Limb (tissue), 2 donors: ENCODE results near the gene STYXL1.
"Not testable (repeated sequence)": the region's sequence is repeated elsewhere in the genome, so short reads cannot be mapped to it uniquely, and the experiment has no call there.

Experiments used
- DNase-seq, 2 donors: peaks; one replicate each; pipeline ENCODE4 v3.0.0-alpha.2; 2016; ENCODE audit errors: extremely low spot score in 2 of 2

STYXL1 gene, protein sequence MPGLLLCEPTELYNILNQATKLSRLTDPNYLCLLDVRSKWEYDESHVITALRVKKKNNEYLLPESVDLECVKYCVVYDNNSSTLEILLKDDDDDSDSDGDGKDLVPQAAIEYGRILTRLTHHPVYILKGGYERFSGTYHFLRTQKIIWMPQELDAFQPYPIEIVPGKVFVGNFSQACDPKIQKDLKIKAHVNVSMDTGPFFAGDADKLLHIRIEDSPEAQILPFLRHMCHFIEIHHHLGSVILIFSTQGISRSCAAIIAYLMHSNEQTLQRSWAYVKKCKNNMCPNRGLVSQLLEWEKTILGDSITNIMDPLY

DNA sequence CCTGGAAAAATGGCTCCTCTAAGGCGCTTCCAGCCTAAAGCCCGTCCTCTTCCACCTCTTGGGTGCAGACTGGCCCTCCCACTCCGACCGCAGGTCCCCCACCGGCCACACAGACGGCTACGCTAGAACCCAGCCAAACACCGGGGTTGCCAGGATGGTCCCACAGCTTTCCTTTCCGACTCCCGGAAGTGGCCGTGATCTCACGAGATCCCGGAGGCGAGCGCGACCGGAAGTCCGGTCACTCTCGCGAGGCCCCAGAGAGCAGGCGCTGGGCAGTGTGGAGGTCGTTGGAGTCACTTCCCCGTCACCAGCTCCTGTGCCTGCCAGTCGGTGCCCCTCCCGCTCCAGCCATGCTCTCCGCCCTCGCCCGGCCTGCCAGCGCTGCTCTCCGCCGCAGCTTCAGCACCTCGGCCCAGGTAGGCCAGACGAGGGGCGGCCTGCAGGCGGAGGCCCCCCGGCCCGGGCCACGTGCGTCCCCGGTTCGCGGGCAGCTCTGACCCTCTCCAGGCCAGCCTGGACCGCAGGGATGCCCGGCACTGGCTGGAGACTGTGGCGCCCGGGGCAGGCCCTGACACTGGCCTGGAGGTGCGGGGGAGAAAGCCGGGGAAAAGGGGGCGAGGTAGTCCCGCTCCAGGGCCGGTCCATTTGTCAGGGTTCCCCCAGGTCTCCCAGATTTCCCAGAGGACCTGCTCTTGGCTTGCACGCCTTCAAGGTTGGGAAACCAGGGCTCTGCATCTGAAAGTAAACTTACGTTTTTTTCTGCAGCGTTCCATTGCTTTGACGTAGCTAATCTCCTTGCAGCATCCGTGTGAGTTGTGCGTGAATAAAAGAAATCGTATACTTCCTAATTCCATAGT is at the start of gene STYXL1, which contains the start of gene MDH2:
Gene STYXL1 (minus strand): TSS at position 190 of the 857 bp plus-strand sequence. CDS start 17,477 bp downstream, outside the sequence.
Gene MDH2 (plus strand): TSS at position 296 of the 857 bp plus-strand sequence. CDS start 55 bp downstream, at position 351.
- peak; percentile 93 to 94 for DNase-seq

DNA sequence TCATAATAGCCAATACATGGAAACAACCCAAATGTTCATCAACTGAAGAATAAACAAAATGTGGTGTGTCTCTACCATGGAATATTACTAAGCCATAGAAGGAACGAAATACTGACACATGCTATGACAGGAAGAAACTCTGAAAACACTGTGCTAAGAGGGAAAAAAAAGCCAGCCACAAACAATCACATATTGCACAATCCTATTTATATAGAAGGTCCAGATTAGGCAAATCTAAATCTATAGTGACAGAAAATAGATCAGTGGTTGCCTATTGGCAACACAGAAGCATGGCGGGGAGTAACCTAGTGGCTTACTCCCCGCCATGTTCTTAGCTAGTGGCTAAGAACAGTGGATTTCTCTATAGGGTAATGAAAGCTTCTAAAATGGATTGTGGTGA is 48.1 kb upstream of the STYXL1 start:
- no peak for DNase-seq

DNA sequence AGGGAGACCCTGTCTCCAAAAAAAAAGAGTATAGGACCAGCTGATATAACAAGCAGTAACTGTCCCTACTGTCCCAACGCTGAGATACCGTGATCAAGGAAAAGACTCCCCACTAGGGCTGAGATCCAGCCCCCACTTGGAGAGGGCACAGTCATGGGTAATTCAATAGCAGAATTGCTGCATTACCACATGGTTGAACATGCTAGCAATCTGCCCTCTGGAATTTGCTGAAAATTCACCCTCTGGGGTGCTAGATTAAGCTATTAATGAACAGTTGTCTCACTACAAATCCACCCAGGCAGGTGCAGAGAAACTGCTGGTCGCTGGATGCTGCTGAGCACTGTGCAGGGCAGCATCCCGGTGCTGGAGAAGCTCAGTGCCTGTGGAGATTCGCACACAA is 46.5 kb upstream of the STYXL1 start:
- DNase-seq: not testable (repeated sequence)

DNA sequence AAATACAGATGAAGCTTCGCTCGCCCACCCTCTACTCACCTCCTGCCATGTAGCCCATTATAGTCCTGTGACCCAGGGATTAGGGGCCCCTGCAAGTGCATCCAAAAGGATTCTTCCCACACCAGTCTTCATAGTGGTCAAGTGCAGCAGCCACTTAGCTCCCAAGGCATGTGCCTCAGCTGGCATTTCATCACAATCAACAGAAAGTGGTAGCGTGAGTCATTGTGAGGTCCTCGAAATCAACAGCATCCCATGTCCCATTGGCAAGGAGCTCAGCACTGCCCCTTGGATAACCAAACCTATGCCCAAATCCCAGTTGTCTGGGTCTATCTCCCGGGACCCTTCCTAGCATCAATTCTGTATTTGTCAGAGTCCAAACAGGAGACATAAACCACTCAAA is 45.7 kb upstream of the STYXL1 start:
- DNase-seq: not testable (repeated sequence)

DNA sequence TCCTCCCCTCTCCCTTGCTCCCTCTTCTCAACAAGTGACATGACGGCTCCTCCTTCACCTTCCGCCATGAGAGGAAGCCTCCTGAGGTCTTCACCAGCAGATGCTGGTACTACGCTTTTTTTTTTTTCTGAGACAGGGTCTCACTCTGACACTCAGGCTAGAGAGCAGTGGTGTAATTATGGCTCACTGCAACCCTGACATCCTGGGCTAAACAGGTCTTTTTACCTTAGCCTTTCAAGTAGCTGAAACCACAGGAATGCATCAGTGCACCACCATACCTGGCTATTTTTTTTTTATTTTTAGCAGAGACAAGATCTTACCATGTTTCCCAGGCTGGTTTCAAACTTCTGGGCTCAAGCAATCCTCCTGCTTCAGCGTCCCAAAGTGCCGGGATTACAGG is 43.7 kb upstream of the STYXL1 start:
- no peak for DNase-seq

DNA sequence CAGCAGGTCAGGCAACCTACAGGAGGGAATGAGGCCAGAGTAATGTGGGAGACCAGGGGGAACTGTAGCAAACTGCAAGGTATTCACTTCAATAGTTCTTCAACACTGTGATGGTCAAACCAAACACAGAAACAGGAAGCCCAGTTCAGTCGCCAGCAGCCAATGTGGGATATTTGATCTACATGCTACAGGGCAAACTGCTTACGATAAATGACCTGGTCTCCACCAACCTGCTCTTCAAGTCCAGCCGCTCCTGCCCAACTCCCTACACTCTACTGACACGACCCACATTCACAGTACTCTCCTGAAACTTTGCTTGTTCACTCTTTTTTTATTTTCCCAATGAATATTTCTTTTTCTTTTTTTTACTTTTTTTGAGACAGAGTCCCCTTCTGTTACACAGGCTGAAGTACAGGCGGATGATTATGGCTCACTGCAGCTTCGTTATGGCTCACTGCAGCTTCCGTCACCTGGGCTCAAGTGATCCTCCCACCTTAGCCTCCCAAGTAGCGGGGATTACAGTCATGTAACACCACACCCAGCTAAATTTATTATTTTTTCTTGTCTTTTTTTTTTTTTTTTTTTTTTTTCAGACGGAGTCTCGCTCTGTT is 42.2 kb upstream of the STYXL1 start:
- no peak for DNase-seq

DNA sequence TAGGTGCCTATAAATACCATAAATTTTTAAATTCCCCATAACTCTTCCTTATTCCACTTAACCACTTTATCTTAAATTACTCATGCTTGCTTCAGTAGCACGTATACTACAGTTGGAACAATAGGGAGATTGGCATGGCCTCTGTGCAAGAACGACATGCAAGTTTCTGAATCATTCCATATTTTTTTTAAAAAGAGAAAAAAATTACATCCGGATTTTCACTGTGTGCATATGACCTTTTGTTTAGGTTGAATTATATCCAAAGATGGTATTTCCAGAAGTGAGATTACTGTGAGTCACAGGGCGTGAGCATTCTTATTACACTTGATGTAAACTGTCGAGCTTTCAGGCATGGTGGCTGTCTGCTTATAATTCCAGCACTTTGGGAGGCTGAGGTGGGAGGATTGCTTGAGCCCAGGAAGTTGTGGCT is 39.6 kb upstream of the STYXL1 start:
- not testable (repeated sequence) for DNase-seq

DNA sequence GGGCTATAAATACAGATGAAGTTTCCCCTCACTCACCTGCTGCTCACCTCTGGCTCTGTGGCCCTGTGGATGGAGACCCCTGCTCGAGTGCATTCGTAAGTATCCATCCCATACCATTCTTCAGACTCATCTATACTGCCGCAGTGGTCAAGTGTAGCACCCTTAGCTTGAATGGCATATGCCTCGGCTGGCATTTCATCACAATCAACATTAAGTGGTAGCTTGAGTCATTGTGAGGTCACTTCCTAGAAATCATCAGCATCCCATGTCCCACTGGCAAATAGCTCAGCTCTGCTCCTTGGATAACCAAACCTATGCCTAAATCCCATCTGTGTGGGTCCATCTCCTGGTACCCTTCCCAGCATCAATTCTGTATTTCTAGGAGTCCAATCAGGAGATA is 38.3 kb upstream of the STYXL1 start:
- DNase-seq: no peak

DNA sequence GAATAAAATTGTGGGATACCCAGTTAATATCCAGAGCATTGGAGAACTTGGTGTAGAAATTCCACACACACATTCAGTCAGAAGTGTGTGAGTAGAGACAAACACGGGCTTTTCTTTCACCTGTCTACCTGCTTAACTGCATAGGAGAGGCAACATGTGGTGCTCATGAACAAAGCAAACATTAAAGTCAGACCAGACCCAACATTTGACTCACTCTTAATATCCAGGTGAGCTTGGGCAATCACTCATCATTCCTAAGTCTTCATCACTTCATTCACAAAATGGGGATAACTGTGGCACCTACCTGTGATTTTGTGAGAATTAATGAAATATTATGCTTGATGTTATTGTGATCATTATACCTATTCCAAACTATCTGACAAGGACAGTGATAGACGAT is 36.3 kb upstream of the STYXL1 start:
- not testable (repeated sequence) for DNase-seq

DNA sequence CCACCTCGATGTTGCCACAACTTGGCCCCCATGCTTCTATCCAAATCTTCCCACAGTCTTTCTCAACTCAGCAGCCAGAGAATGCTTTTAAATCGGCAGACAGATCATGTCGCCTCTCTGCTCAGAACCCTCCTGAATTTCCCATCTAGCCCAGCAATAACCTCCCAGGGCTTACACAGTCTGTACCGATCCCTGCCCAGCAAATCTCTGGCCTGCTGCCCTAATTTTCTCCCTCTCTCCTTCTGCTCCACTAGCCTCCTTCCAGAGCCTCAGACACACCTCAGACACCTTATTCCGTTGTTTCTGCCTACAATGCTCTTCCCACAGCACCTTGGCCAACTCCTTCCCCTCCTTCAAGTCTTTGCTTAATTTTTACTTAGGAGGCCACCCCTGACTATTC is 32.4 kb upstream of the STYXL1 start:
- DNase-seq: no peak

DNA sequence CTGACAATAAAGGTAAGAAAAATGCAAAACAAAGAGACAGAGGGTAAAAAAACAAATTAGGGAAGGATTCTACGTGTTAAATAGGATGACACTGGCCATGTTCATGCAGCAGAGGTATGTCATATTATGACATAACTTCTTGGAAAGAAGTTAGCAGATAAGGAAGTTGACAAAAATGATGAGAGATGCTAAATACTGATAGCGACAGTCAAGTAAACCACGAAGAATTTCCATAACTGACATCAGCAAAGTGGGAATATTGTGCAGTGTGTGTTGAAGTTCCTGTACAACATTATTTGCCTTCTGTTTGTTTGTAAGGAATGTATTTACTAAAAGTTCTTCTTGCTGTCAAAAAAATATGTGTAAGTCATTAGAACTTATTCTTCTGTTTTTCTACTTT is 29.6 kb upstream of the STYXL1 start:
- DNase-seq: no peak

DNA sequence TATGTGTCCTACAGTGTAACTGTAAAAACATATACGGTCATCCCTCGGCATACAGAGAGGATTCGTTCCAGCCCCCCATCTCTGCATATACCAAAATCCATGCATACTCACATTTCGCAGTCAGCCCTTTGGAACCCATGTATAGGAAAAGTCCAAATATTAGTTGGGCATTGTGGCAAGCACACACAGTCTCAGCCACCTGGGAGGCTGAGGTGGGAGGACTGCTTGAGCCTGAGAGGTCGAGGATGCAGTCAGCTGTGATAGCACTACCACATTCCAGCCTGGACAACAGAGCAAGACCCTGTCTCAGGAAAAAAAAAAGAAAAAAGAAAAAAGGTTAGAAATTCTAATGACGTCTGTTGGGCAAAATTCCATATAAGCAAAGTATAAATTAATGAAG is 29.2 kb upstream of the STYXL1 start:
- no peak for DNase-seq

DNA sequence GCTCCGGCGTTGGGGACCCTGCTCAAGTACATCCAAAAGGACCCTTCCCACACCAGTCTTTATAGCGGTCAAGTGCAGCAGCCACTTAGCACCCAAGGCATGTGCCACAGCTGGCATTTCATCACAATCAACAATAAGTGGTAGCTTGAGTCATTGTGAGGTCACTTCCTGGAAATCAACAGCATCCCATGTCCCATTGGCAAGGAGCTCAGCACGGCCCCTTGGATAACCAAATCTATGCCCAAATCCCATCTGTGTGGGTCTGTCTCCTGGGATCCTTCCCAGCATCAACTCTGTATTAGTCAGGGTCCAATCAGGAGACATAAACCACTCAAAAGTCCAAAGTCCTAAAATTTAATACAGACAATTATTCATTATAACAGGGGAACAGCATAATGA is 27.2 kb upstream of the STYXL1 start:
- DNase-seq: no peak

DNA sequence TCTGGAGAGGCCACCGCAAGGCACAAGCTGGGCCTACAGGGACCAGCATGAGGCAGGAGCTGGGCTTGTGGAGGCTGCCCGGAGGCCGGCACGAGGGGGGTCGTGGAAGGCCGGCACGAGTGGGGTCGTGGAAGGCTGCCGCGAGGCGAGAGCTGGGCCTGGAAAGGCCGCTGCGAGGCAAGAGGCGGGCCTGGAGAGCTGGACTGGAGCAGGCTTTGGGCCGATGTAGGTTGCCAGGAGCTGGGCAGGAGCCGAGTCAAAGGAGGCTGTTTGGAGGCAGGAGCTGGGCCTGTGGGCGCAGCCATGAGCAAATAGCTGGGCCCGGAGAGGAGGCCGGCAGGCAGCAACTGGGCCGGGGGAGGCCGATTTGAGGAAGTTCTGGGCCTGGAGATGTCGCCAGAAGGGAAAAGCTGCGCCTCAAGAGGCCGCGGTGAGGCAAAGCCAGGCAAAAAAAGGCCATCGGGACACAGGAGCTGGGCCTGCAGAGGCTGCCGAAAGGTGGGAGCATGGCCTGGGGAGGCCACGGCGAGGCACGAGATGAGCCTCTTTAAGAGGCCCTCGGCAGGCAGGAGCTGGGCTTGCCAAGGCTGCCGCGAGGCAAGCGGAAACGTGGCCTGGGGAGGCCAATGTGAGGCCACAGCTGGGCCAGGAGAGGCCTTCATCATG is 26.6 kb upstream of the STYXL1 start:
- DNase-seq: no peak

DNA sequence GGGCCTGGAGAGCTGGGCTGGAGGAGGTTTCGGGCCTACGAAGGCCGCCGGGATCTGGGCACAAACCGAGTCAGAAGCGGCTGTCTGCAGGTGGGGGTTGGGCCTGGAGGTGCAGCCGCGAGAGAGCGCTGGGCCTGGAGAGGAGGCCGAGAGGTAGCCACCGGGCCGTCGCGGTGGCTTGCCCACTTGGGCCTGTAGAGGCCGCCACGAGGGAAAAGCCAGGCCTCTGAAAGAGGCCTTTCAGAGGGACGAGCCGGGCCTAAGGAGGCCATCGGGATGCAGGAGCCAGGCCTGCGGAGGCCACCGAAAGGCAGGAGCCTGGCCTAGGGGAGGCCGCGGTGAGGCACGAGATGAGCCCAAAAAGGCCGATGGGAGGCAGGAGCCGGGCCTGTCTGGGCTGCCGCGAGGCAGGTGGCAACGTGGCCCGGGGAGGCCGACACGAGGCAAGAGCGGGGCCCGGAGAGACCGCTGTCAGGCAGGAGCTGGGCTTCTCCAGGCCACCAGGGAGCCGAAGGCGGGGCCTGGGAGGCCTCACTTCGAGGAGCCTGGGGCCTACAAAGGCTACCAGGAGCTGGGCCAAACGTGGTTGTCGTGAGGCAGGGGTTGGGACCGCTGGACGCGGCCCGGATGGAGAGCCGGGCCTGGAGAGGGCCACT is 25.7 kb upstream of the STYXL1 start:
- DNase-seq: no peak

DNA sequence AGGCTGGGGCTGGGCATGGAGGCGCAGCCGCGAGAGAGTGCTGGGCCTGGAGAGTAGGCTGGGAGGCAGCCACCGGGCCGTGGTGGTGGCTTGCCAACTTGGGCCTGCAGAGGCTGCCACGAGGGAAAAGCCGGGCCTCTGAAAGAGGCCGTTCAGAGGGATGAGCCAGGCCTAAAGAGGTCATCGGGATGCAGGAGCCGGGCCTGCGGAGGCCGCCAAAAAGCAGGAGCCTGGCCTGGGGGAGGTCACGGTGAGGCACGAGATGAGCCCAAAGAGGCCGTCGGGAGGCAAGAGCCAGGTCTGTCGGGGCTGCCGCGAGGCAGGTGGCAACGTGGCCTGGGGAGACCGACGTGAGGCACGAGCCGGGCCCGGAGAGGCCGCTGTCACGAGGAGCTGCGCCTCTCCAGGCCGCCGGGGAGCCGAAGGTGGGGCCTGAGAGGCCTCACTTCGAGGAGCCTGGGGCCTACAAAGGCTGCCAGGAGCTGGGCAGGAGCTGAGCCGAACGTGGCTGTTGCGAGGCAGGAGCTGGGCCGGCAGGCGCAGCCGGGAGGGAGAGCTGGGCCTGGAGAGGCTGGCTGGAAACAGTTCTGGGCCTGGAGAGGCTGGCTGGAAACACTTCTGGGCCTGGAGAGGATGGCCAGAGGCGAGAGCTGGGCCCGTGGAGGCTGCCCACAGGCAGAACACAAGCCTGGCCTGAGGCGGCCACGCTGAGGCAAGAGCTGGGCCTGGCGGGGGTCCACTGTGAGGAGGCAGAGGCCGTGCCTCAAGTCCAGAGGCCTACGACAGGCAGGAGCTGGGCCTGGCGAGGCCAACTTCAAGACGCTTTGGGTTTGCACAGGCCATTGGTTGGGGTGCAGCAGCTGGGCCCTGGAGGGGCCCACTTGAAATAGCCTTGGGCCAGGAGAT is 24.7 kb upstream of the STYXL1 start:
- no peak for DNase-seq

DNA sequence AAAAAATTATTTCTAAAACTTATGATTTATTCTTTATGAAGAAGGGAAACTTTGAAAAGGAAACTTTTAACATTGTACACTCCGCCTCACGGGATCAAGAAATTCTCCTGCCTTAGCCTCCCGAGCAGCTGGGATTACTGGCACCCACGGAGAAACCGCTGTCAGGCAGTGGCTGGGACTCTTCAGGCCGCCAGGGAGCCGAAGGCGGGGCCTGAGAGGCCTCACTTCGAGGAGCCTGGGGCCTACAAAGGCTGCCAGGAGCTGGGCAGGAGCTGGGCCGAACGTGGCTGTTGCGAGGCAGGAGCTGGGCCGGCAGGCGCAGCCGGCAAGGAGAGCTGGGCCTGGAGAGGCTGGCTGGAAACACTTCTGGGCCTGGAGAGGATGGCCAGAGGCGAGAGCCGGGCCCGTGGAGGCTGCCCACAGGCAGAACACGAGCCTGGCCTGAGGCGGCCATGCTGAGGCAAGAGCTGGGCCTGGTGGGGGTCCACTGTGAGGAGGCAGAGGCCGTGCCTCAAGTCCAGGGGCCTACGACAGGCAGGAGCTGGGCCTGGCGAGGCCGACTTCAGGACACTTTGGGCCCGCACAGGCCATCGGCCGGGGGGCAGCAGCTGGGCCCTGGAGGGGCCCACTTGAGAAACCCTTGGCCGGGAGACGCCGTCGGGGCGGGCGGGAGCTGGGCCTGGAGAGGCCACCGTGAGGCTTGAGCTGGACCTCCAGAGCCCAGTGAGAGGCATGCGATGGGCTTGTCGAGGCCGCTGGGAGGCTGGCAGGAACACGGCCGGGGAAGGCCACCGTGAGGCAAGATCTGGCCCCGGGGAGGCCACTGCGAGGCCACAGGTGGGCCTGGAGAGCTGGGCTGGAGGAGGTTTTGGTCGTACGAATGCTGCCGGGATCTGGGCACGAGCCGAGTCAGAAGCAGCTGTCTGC is 23.8 kb upstream of the STYXL1 start:
- DNase-seq: no peak

DNA sequence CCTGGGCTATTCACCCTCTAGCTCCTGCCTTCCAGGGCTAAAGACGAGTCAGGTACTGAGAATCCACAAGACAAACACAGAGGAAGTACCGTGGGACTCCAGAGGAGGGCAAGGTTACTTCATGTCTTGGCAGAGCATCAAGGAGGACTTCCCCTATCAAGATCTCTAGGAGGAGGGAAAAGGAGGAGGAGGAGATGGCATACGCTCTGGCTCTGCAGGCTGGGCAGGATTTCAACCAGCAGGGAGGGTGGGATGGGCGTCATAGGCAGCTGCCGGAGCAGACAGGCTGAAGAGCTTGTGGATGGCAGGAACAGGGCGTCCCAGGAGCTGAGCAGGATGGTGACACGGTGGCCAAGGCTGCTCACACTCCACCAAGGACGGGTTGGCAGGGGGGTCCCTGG is 21.4 kb upstream of the STYXL1 start:
- peak in 1 of 2 donors; percentile 7 for DNase-seq
